Transverse colon (tissue), 4 donors: ENCODE results near the gene FOXO1. TPM values are rescaled to one million over a fixed set of nuclear protein-coding genes. Genes with fewer than 3 reads are reported as not detected.

Source experiments
- DNase-seq: peaks from one replicate; pipeline ENCODE4 v3.0.0-alpha.2; 2019
- H3K27ac ChIP-seq, 4 donors: fragments of 200-600 bp; sonication (generic); 2 replicates each; pipeline ENCODE4 v1.5.1; 2016 to 2018; ENCODE audit warnings: inconsistent platforms in 4 of 4
- H3K27me3 ChIP-seq: fragments of 200-600 bp; sonication (generic); 2 replicates; pipeline ENCODE4 v1.5.1; 2017; ENCODE audit warnings: inconsistent platforms
- H3K36me3 ChIP-seq, 4 donors: fragments of 200-600 bp; sonication (generic); 2 replicates each; pipeline ENCODE4 v1.5.1; 2017 to 2019; ENCODE audit warnings: inconsistent platforms in 4 of 4
- H3K4me1 ChIP-seq, 4 donors: fragments of 200-600 bp; sonication (generic); 2 replicates each; pipeline ENCODE4 v1.5.1; 2017 to 2020; ENCODE audit warnings: inconsistent platforms in 4 of 4
- H3K4me3 ChIP-seq, 4 donors: fragments of 200-600 bp; sonication (generic); 1 replicate in 1 of 4; 2 replicates in 3 of 4; pipeline versions ENCODE4 v1.5.1 to v1.6.1; 2017 to 2019; ENCODE audit warnings: inconsistent platforms in 4 of 4
- H3K9me3 ChIP-seq, 2 donors: fragments of 200-600 bp; sonication (generic); 2 replicates each; pipeline ENCODE4 v1.5.1; 2017 to 2019; ENCODE audit warnings: inconsistent platforms in 2 of 2
- CTCF ChIP-seq, 5 experiments: fragments of 200-600 bp in 3 of 5; fragments of 450-650 bp in 2 of 5; sonication (generic) in 3 of 5; IDR thresholded peaks; 1 replicate in 2 of 5; 2 replicates in 3 of 5; pipeline ENCODE4 v1.5.1; 2016 to 2017; ENCODE audit warnings: antibody characterized with exemption in 5 of 5, inconsistent platforms in 3 of 5, mild to moderate bottlenecking in 2 of 5, moderate library complexity in 1 of 5
- EP300 ChIP-seq: sonication (generic); formaldehyde crosslinking; IDR thresholded peaks from one replicate; pipeline ENCODE4 v1.6.1; 2017; ENCODE audit warnings: antibody characterized with exemption, low read depth
- POLR2A ChIP-seq: fragments of 450-650 bp; IDR thresholded peaks from one replicate; pipeline ENCODE4 v1.6.1; 2016; ENCODE audit warnings: antibody characterized with exemption, mild to moderate bottlenecking, moderate library complexity
- POLR2AphosphoS5 ChIP-seq, 3 donors: sonication (generic); formaldehyde crosslinking; IDR thresholded peaks; one replicate each; pipeline ENCODE4 v1.6.1; 2016; ENCODE audit warnings: antibody characterized with exemption in 3 of 3
- WGBS, 2 donors: methylation state at CpG; one replicate each; pipeline ENCODE4 v1.1.5; 2018; ENCODE audit warnings: low coverage in 1 of 2; 5-methylcytosine and 5-hydroxymethylcytosine counted together
- in situ Hi-C, 4 donors: fragments of 200-750 bp; cut with MboI; loops; one replicate each; pipeline versions ENCODE4 v1.15.0 to v1.15.1; 2017; ENCODE audit warnings: low sequenced_read_pairs in 3 of 4, low pct_ligation_motif_present in 1 of 4, low pct_unique_long_range_greater_than_20kb in 1 of 4
- intact Hi-C: fragments of 100-400 bp; cut with DNase I; formaldehyde crosslinking; loops from one replicate; pipeline ENCODE4 v1.15.1; 2023; ENCODE audit warnings: low total_unique reads
- total RNA-seq, 4 donors: library from RNA; depleted of rRNA; stranded (reverse); fragments of >200 nt; gene quantifications; one replicate each; pipeline ENCODE4 v1.1.0, GENCODE V29; 2016

Gene FOXO1
- total RNA-seq, 4 donors from 2014 or later, result 19.1 to 48.9 (median 38.3) TPM

GRCh38 chr13:40576369-40576768, 90.1 kb downstream of the FOXO1 start:
- Histone ChIP-seq H3K36me3 (no peaks in the 10 kb centered on the region), H3K4me1 (peaks cover 11 to 61% (median 15%) of the 10 kb centered on the region in 4 donors), H3K9me3 (no peaks in the 10 kb centered on the region), H3K4me3 (no peak overlapping the region), H3K27me3 (no peaks in the 10 kb centered on the region), H3K27ac (no peak overlapping the region)
- in situ Hi-C loops, result no loop called here
- intact Hi-C loops, result no loop called here
- no peak for TF ChIP-seq POLR2A
- TF ChIP-seq POLR2AphosphoS5 (IDR thresholded peaks at IDR 0.05), result no peak
- TF ChIP-seq EP300, result no peak
- TF ChIP-seq CTCF (IDR thresholded peaks at IDR 0.05), result no peak
- 74 to 90% methylated on average over 2 to 4 of the region's 4 CpGs for WGBS, 2 donors
- DNase-seq, result no peak

- H3K36me3 ChIP-seq, result no peaks in the 10 kb centered on the region
- DNase-seq, result no peak
- no peak overlapping the region for H3K4me3 ChIP-seq
- no peaks in the 10 kb centered on the region for H3K9me3 ChIP-seq
- no peak overlapping the region for H3K27ac ChIP-seq
- intact Hi-C loops (no loop called here), in situ Hi-C loops (no loop called here)
- H3K4me1 ChIP-seq, result peaks cover 14 to 63% (median 19%) of the 10 kb centered on the region in 4 donors
- 85% methylated on average over 1 of the region's 1 CpG; no CpG with 5 or more reads in 1 of the 2 donors for WGBS, 2 donors
- TF ChIP-seq POLR2AphosphoS5 (IDR thresholded peaks at IDR 0.05) (no peak), POLR2A (no peak), CTCF (IDR thresholded peaks at IDR 0.05) (no peak)
- no peaks in the 10 kb centered on the region for H3K27me3 ChIP-seq
These were observed 93.5 kb downstream of the FOXO1 start for GRCh38 chr13:40572961-40573360.

- 90 to 93% methylated on average over 4 to 6 of the region's 6 CpGs for whole genome bisulfite sequencing, 2 donors
- Histone ChIP-seq H3K9me3 (no peaks in the 10 kb centered on the region), H3K4me1 (peaks cover 8 to 64% (median 16%) of the 10 kb centered on the region in 4 donors), H3K27me3 (no peaks in the 10 kb centered on the region), H3K4me3 (no peak overlapping the region), H3K27ac (no peak overlapping the region), H3K36me3 (no peaks in the 10 kb centered on the region)
- in situ Hi-C loops, result no loop called here
- intact Hi-C loops, result no loop called here
- TF ChIP-seq POLR2AphosphoS5 (IDR thresholded peaks at IDR 0.05) (no peak), CTCF (IDR thresholded peaks at IDR 0.05) (no peak), POLR2A (no peak), EP300 (no peak)
- DNase-seq, result no peak
These were observed 95.0 kb downstream of the FOXO1 start for GRCh38 chr13:40571338-40571963.

GRCh38 chr13:40570930-40571329, 95.5 kb downstream of the FOXO1 start:
- in situ Hi-C loops (no loop called here), intact Hi-C loops (no loop called here)
- H3K9me3 ChIP-seq, result no peaks in the 10 kb centered on the region
- no peaks in the 10 kb centered on the region for H3K36me3 ChIP-seq
- H3K4me1 ChIP-seq, result peaks cover 5 to 65% (median 17%) of the 10 kb centered on the region in 4 donors
- H3K27ac ChIP-seq, result no peak overlapping the region
- 77 to 80% methylated on average over 1 to 4 of the region's 4 CpGs for WGBS, 2 donors
- TF ChIP-seq CTCF (IDR thresholded peaks at IDR 0.05) (no peak), POLR2AphosphoS5 (IDR thresholded peaks at IDR 0.05) (no peak), POLR2A (no peak), EP300 (no peak)
- no peak for DNase-seq
- H3K27me3 ChIP-seq, result no peaks in the 10 kb centered on the region
- no peak overlapping the region for H3K4me3 ChIP-seq
